Esophagus squamous epithelium (tissue), 5 donors: ENCODE data around the gene PRKCQ. TPM values are rescaled to one million over a fixed set of nuclear protein-coding genes. Genes with fewer than 3 reads are reported as not detected.

Experiments
- DNase-seq: peaks from one replicate; lab custom pipeline; 2025; lab: John Stamatoyannopoulos, UW
- H3K27ac ChIP-seq, 4 donors: fragments of 200-600 bp; sonication (generic); one replicate each; pipeline ENCODE4 v1.5.1; 2016 to 2019; ENCODE audit warnings: mild to moderate bottlenecking in 1 of 4
- H3K27me3 ChIP-seq, 4 donors: fragments of 200-600 bp; sonication (generic); 1 replicate in 3 of 4; 2 replicates in 1 of 4; pipeline versions ENCODE4 v1.5.1 to v1.6.0; 2017 to 2021; ENCODE audit warnings: antibody characterized with exemption in 1 of 4
- H3K36me3 ChIP-seq, 3 donors: fragments of 200-600 bp; sonication (generic); one replicate each; pipeline ENCODE4 v1.5.1; 2016 to 2019
- H3K4me1 ChIP-seq, 3 donors: fragments of 200-600 bp; sonication (generic); one replicate each; pipeline ENCODE4 v1.5.1; 2017 to 2019
- H3K4me3 ChIP-seq, 4 donors: fragments of 200-600 bp; sonication (generic); 1 replicate in 3 of 4; 2 replicates in 1 of 4; pipeline ENCODE4 v1.5.1; 2016 to 2019; ENCODE audit warnings: mild to moderate bottlenecking in 2 of 4, moderate library complexity in 1 of 4
- H3K9me3 ChIP-seq, 3 donors: fragments of 200-600 bp; sonication (generic); one replicate each; pipeline ENCODE4 v1.5.1; 2016 to 2019
- POLR2A ChIP-seq, 4 donors: fragments of 450-650 bp; IDR thresholded peaks; one replicate each; pipeline ENCODE4 v1.6.1; 2017; ENCODE audit warnings: antibody characterized with exemption in 4 of 4, mild to moderate bottlenecking in 4 of 4, moderate library complexity in 3 of 4
- WGBS, 2 donors: methylation state at CpG; one replicate each; pipeline ENCODE4 v1.1.5; 2018; 5-methylcytosine and 5-hydroxymethylcytosine counted together
- intact Hi-C: fragments of 100-400 bp; cut with DNase I; formaldehyde crosslinking; loops from one replicate; pipeline ENCODE4 v1.15.0; 2022
- total RNA-seq, 4 donors: library from RNA; depleted of rRNA; stranded (reverse); fragments of >200 nt; gene quantifications; one replicate each; pipeline ENCODE4 v1.1.0, GENCODE V29; 2016
- TF ChIP-seq, protein P1 (sequence below), 6 experiments: fragments of 450-650 bp in 4 of 6; fragments of 200-600 bp in 2 of 6; sonication (generic) in 2 of 6; IDR thresholded peaks; one replicate each; pipeline ENCODE4 v1.5.1; 2016 to 2019; ENCODE audit warnings: antibody characterized with exemption in 6 of 6, mild to moderate bottlenecking in 4 of 6, moderate library complexity in 4 of 6
- donor health status: DM: yes; HTN: yes; CAD: no.

Gene PRKCQ
- total RNA-seq, 4 donors from 2014 or later: 0.76 to 2.7 (median 1.4) TPM

GRCh38 chr10:6558759-6559461 is 21.2 kb downstream of the PRKCQ start:
- no peaks in the 10 kb centered on the region for H3K36me3 ChIP-seq
- no peaks in the 10 kb centered on the region for H3K4me1 ChIP-seq
- 94 to 95% methylated on average over 12 of the region's 12 CpGs for WGBS, 2 donors
- no peak for DNase-seq
- no peak overlapping the region for H3K4me3 ChIP-seq
- H3K9me3 ChIP-seq: no peaks in the 10 kb centered on the region
- TF ChIP-seq POLR2A (IDR thresholded peaks at IDR 0.05): no peak
- TF ChIP-seq, protein P1, sequence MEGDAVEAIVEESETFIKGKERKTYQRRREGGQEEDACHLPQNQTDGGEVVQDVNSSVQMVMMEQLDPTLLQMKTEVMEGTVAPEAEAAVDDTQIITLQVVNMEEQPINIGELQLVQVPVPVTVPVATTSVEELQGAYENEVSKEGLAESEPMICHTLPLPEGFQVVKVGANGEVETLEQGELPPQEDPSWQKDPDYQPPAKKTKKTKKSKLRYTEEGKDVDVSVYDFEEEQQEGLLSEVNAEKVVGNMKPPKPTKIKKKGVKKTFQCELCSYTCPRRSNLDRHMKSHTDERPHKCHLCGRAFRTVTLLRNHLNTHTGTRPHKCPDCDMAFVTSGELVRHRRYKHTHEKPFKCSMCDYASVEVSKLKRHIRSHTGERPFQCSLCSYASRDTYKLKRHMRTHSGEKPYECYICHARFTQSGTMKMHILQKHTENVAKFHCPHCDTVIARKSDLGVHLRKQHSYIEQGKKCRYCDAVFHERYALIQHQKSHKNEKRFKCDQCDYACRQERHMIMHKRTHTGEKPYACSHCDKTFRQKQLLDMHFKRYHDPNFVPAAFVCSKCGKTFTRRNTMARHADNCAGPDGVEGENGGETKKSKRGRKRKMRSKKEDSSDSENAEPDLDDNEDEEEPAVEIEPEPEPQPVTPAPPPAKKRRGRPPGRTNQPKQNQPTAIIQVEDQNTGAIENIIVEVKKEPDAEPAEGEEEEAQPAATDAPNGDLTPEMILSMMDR (IDR thresholded peaks at IDR 0.05): no peak
- H3K27me3 ChIP-seq: no peaks in the 10 kb centered on the region
- intact Hi-C loops: no loop called here
- H3K27ac ChIP-seq: no peak overlapping the region

DNA sequence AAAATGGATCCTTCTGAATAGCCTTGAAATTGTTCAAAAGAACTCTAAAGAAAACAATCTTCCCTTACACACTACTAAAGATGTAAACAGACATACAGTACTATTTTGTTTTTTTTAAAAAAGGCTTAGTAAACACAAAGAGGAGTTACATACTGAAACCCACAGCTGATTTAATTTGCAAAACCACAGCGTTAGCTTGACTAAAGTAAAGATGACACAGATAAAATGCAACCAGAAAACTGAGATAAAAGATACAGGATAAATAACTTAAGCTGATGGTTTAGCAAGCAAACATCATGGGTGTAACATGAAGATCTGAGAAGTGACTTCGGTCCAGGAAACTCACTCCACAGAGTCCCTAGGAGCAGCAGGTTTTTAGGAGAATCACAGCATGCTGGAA is 21.8 kb downstream of the PRKCQ start:
- DNase-seq: no peak
- Histone ChIP-seq H3K9me3 (no peaks in the 10 kb centered on the region), H3K4me3 (no peak overlapping the region), H3K4me1 (no peaks in the 10 kb centered on the region), H3K27ac (peak overlapping the region in 1 of 4 donors; percentile 13), H3K27me3 (no peaks in the 10 kb centered on the region), H3K36me3 (no peaks in the 10 kb centered on the region)
- 74 to 78% methylated on average over 2 of the region's 2 CpGs for WGBS, 2 donors
- TF ChIP-seq POLR2A (IDR thresholded peaks at IDR 0.05): no peak
- TF ChIP-seq, protein P1 (IDR thresholded peaks at IDR 0.05): no peak
- intact Hi-C loops: no loop called here

GRCh38 chr10:6553937-6554336 is 26.1 kb downstream of the PRKCQ start:
- intact Hi-C loops: no loop called here
- WGBS, 2 donors: 70 to 73% methylated on average over 7 of the region's 7 CpGs
- Histone ChIP-seq H3K4me3 (no peak overlapping the region), H3K4me1 (no peaks in the 10 kb centered on the region), H3K27me3 (no peaks in the 10 kb centered on the region), H3K27ac (no peak overlapping the region), H3K9me3 (no peaks in the 10 kb centered on the region), H3K36me3 (no peaks in the 10 kb centered on the region)
- TF ChIP-seq POLR2A (IDR thresholded peaks at IDR 0.05): no peak
- TF ChIP-seq, protein P1 (IDR thresholded peaks at IDR 0.05): no peak
- DNase-seq: no peak

- H3K4me1 ChIP-seq: no peaks in the 10 kb centered on the region
- WGBS, 2 donors: 52 to 57% methylated on average over 9 of the region's 9 CpGs
- no peaks in the 10 kb centered on the region for H3K9me3 ChIP-seq
- peak overlapping the region in 1 of 4 donors; percentile 21 for H3K4me3 ChIP-seq
- DNase-seq: no peak
- no peak for TF ChIP-seq POLR2A (IDR thresholded peaks at IDR 0.05)
- TF ChIP-seq, protein P1 (IDR thresholded peaks at IDR 0.05): no peak
- peak overlapping the region in 1 of 4 donors; percentile 42 for H3K27ac ChIP-seq
- H3K27me3 ChIP-seq: no peaks in the 10 kb centered on the region
- intact Hi-C loops: no loop called here
- no peaks in the 10 kb centered on the region for H3K36me3 ChIP-seq
Measured at GRCh38 chr10:6543431-6544005, 36.6 kb downstream of the PRKCQ start.

GRCh38 chr10:6542999-6543430 is 37.1 kb downstream of the PRKCQ start:
- DNase-seq: no peak

More at GRCh38 chr10:6542999-6543430, 37.1 kb downstream of the PRKCQ start:
- Histone ChIP-seq H3K27ac (peak overlapping the region in 1 of 4 donors; percentile 42), H3K9me3 (no peaks in the 10 kb centered on the region), H3K36me3 (no peaks in the 10 kb centered on the region), H3K27me3 (no peaks in the 10 kb centered on the region), H3K4me1 (no peaks in the 10 kb centered on the region), H3K4me3 (peak overlapping the region in 1 of 4 donors; percentile 21)
- intact Hi-C loops: no loop called here
- TF ChIP-seq POLR2A (IDR thresholded peaks at IDR 0.05): peak in 1 of 4 donors; percentile 8
- TF ChIP-seq, protein P1 (IDR thresholded peaks at IDR 0.05): no peak
- 56 to 61% methylated on average over 8 of the region's 9 CpGs for WGBS, 2 donors
